Fibroblast of lung (primary cell): Measurements from ENCODE around the gene DIPK1B. TPM values are rescaled to one million over a fixed set of nuclear protein-coding genes. Genes with fewer than 3 reads are reported as not detected.

Source experiments
- DNase-seq, 2 donors: peaks; one replicate each; pipeline versions ENCODE4 v3.0.0 to v3.0.0-alpha.2; 2010; ENCODE audit warnings: low read depth in 2 of 2
- H2AFZ ChIP-seq: 2 replicates; pipeline ENCODE4 v1.5.1; 2012; ENCODE audit warnings: low read length, control low read depth, inconsistent platforms
- H3K27ac ChIP-seq: 2 replicates; pipeline ENCODE4 v1.5.1; 2011; ENCODE audit warnings: low read length, control low read depth; ENCODE audit not compliant: insufficient read depth
- H3K27me3 ChIP-seq: 2 replicates; pipeline ENCODE4 v1.5.1; 2011; ENCODE audit warnings: mild to moderate bottlenecking, low read length; ENCODE audit not compliant: control insufficient read depth, insufficient read depth
- H3K36me3 ChIP-seq: 2 replicates; pipeline ENCODE4 v1.5.1; 2011; ENCODE audit warnings: low read length; ENCODE audit not compliant: control insufficient read depth, insufficient read depth
- H3K4me1 ChIP-seq: 2 replicates; pipeline ENCODE4 v1.5.1; 2011; ENCODE audit warnings: low read length; ENCODE audit not compliant: control insufficient read depth, insufficient read depth; ENCODE audit errors: extremely low read depth
- H3K4me2 ChIP-seq: 2 replicates; pipeline ENCODE4 v1.5.1; 2011; ENCODE audit warnings: low read length, control low read depth; ENCODE audit not compliant: insufficient read depth; ENCODE audit errors: extremely low read depth
- H3K4me3 ChIP-seq, 4 experiments: fragments of 200-600 bp in 1 of 4; sonication (generic) in 1 of 4; replicated peaks in 1 of 4; 2 replicates each; pipeline ENCODE4 v1.5.1; 2011 to 2016; ENCODE audit warnings: low read length in 4 of 4, low read depth in 3 of 4, mild to moderate bottlenecking in 3 of 4, control low read depth in 2 of 4, inconsistent platforms in 1 of 4, mixed read lengths in 1 of 4; ENCODE audit not compliant: insufficient read depth in 1 of 4; ENCODE audit errors: control extremely low read depth in 1 of 4
- H3K79me2 ChIP-seq: 2 replicates; pipeline ENCODE4 v1.5.1; 2012; ENCODE audit warnings: mild to moderate bottlenecking, low read length, inconsistent platforms; ENCODE audit not compliant: control insufficient read depth, insufficient read depth
- H3K9ac ChIP-seq: 2 replicates; pipeline ENCODE4 v1.5.1; 2011; ENCODE audit warnings: mild to moderate bottlenecking, low read length, control low read depth; ENCODE audit not compliant: insufficient read depth
- H3K9me3 ChIP-seq: 2 replicates; pipeline ENCODE4 v1.5.1; 2012; ENCODE audit warnings: low read depth, low read length; ENCODE audit not compliant: control insufficient read depth, insufficient read depth
- H4K20me1 ChIP-seq: 2 replicates; pipeline ENCODE4 v1.5.1; 2011; ENCODE audit warnings: low read length; ENCODE audit not compliant: control insufficient read depth, insufficient read depth; ENCODE audit errors: extremely low read depth
- CTCF ChIP-seq, 2 donors: IDR thresholded peaks in 1 of 2; conservative IDR thresholded peaks in 1 of 2; 1 replicate in 1 of 2; 2 replicates in 1 of 2; pipeline ENCODE4 v1.5.1; 2011 to 2012; ENCODE audit warnings: low read length in 2 of 2, control low read depth in 1 of 2, inconsistent platforms in 1 of 2, low read depth in 1 of 2, mild to moderate bottlenecking in 1 of 2
- EZH2 ChIP-seq: IDR thresholded peaks from 2 replicates; pipeline ENCODE4 v1.5.1; 2012; ENCODE audit warnings: low read length, control low read depth, mild to moderate bottlenecking; ENCODE audit errors: missing control alignments
- polyA plus RNA-seq, 2 donors: library from polyadenylated mRNA; depleted of rRNA in 1 of 2; stranded (reverse) in 1 of 2; unstranded in 1 of 2; fragments of >200 nt; gene quantifications; 2 replicates each; pipeline ENCODE4 v1.2.1, GENCODE V29; 2011 to 2012; ENCODE audit warnings: missing spikeins in 1 of 2
- total RNA-seq: library from RNA; depleted of rRNA; stranded (reverse); fragments of >200 nt; gene quantifications from 2 replicates; pipeline ENCODE4 v1.2.1, GENCODE V29; 2014

The DIPK1B gene
- total and polyA plus RNA-seq, 2 donors (not counting 1 experiment from before 2014, with no cell fraction given), result 0.16 to 0.33 TPM

- no peak for DNase-seq
- no peak for TF ChIP-seq CTCF (conservative IDR thresholded peaks at IDR 0.05 in 1 of 2, IDR thresholded peaks at IDR 0.05 in 1 of 2; ENCODE audit: low read depth in 1 of 2, low read length in 2 of 2)
- no peak for TF ChIP-seq EZH2
- H2AFZ ChIP-seq, result no peak overlapping the region
- H3K4me3 ChIP-seq, result no peak overlapping the region
- peaks cover 3% of the 10 kb centered on the region for H3K4me1 ChIP-seq
- no peaks in the 10 kb centered on the region for H3K79me2 ChIP-seq
- no peak overlapping the region for H3K4me2 ChIP-seq
- peaks cover 2% of the 10 kb centered on the region for H3K36me3 ChIP-seq
- peaks cover 4% of the 10 kb centered on the region for H3K27me3 ChIP-seq
- no peaks in the 10 kb centered on the region for H3K9me3 ChIP-seq
- no peaks in the 10 kb centered on the region for H4K20me1 ChIP-seq
- no peak overlapping the region for H3K9ac ChIP-seq
- no peak overlapping the region for H3K27ac ChIP-seq
Measured at GRCh38 chr9:136717399-136717798, 5.0 kb downstream of the DIPK1B start.

DNA sequence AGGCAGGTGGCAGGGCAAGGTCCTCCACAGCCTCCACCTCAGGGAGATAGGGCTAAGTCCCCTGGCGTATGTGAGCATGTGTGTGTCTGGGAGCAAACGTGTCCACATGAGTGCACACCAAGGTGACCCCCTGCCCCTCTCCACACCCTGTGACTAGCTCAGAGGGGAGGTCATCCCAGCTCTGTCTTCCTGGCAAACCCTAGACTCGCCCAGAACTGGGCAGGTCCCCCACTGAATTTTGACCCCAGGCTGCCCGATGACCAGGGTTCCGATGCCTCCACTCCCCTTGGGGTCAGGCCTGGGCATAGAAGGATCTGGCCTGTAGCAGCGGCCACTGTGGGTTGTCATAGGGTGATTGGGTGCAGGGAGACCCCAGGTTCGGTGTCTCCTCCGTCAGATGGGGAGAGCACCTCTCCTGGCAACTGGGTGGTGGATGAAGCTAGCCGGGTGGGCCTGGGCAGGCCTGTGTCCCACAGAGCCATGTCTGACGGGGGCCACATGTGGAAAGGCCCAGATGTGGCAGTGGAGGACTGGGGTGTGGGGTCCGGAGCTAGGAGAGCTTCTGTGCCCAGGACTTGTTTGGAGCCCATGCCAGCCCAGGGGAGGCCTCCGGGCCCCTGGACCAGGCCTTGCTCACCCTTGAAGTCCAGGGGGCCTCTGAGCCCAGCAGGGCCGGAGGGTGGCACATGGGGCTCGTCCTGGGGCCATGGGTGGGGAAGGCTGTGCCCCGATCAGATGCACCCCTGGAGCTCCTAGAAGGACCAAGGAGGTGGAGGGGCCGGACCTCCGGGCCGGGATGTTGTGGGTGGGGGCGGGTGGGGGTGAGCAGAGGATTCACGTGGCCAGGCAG lies 6.2 kb downstream of the DIPK1B start:
- H3K79me2 ChIP-seq, result no peaks in the 10 kb centered on the region
- TF ChIP-seq EZH2 (no peak), CTCF (conservative IDR thresholded peaks at IDR 0.05 in 1 of 2, IDR thresholded peaks at IDR 0.05 in 1 of 2; ENCODE audit: low read depth in 1 of 2, low read length in 2 of 2) (no peak)
- DNase-seq, result no peak

GRCh38 chr9:136719195-136719880 lies 7.0 kb downstream of the DIPK1B start:
- no peak for DNase-seq
- H3K4me2 ChIP-seq, result no peak overlapping the region
- H3K4me3 ChIP-seq, result no peak overlapping the region
- H2AFZ ChIP-seq, result no peak overlapping the region
- peaks cover 18% of the 10 kb centered on the region for H3K36me3 ChIP-seq
- H3K79me2 ChIP-seq, result peaks cover 2% of the 10 kb centered on the region
- no peak overlapping the region for H3K9ac ChIP-seq
- H3K4me1 ChIP-seq, result peaks cover 3% of the 10 kb centered on the region
- peaks cover 2% of the 10 kb centered on the region for H3K27me3 ChIP-seq
- TF ChIP-seq CTCF (conservative IDR thresholded peaks at IDR 0.05 in 1 of 2, IDR thresholded peaks at IDR 0.05 in 1 of 2; ENCODE audit: low read depth in 1 of 2, low read length in 2 of 2) (no peak), EZH2 (no peak)
- no peak overlapping the region for H3K27ac ChIP-seq
- H3K9me3 ChIP-seq, result no peaks in the 10 kb centered on the region
- H4K20me1 ChIP-seq, result no peaks in the 10 kb centered on the region

More for the DNA sequence above, 6.2 kb downstream of the DIPK1B start:
- Histone ChIP-seq H3K27me3 (peaks cover 4% of the 10 kb centered on the region), H3K36me3 (peaks cover 14% of the 10 kb centered on the region), H3K9ac (no peak overlapping the region), H2AFZ (no peak overlapping the region), H3K4me1 (peaks cover 3% of the 10 kb centered on the region), H3K4me3 (no peak overlapping the region), H4K20me1 (no peaks in the 10 kb centered on the region), H3K27ac (no peak overlapping the region), H3K4me2 (no peak overlapping the region), H3K9me3 (no peaks in the 10 kb centered on the region)
